Activated T-cell treated with anti-CD3 and anti-CD28 coated beads, Interleukin-2, amount 50 U/mL, for 24 hours (primary cell): ENCODE measurements around the gene MALAT1.
"Not testable (repeated sequence)": the region's sequence is repeated elsewhere in the genome, so short reads cannot be mapped to it uniquely, and the experiment has no call there.

ENCODE experiments used
- DNase-seq: peaks from one replicate; pipeline ENCODE4 v3.0.0-alpha.2; 2020
- H3K27ac Mint-ChIP-seq: 2 replicates; pipeline ENCODE4 v1.8.0; 2020; ENCODE audit warnings: mild to moderate bottlenecking, mixed read lengths
- H3K27me3 Mint-ChIP-seq: 2 replicates; pipeline ENCODE4 v1.8.0; 2020; ENCODE audit warnings: mixed read lengths
- H3K36me3 Mint-ChIP-seq: 2 replicates; pipeline ENCODE4 v1.8.0; 2020; ENCODE audit warnings: low read depth, mixed read lengths
- H3K4me1 Mint-ChIP-seq: 2 replicates; pipeline ENCODE4 v1.8.0; 2020; ENCODE audit warnings: low read depth, mixed read lengths
- H3K4me3 Mint-ChIP-seq: 2 replicates; pipeline ENCODE4 v1.8.0; 2020; ENCODE audit warnings: mild to moderate bottlenecking, moderate library complexity, mixed read lengths
- H3K9me3 Mint-ChIP-seq: 2 replicates; pipeline ENCODE4 v1.8.0; 2020; ENCODE audit warnings: mixed read lengths

The MALAT1 gene

GRCh38 chr11:65500387-65501185 lies 1.7 kb downstream of the MALAT1 start:
- Mint-ChIP-seq H3K9me3 (no peaks in the 10 kb centered on the region), H3K27ac (no peak overlapping the region), H3K4me1 (peaks cover 38% of the 10 kb centered on the region), H3K27me3 (no peaks in the 10 kb centered on the region), H3K4me3 (no peak overlapping the region), H3K36me3 (peaks cover 8% of the 10 kb centered on the region)
- peak; percentile 73 for DNase-seq

DNA sequence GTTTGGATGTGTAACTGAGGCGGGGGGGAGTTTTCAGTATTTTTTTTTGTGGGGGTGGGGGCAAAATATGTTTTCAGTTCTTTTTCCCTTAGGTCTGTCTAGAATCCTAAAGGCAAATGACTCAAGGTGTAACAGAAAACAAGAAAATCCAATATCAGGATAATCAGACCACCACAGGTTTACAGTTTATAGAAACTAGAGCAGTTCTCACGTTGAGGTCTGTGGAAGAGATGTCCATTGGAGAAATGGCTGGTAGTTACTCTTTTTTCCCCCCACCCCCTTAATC lies 2.3 kb downstream of the MALAT1 start:
- Mint-ChIP-seq H3K9me3 (no peaks in the 10 kb centered on the region), H3K36me3 (peaks cover 8% of the 10 kb centered on the region), H3K27me3 (no peaks in the 10 kb centered on the region), H3K4me1 (peaks cover 39% of the 10 kb centered on the region), H3K27ac (no peak overlapping the region), H3K4me3 (no peak overlapping the region)
- DNase-seq = no peak

DNA sequence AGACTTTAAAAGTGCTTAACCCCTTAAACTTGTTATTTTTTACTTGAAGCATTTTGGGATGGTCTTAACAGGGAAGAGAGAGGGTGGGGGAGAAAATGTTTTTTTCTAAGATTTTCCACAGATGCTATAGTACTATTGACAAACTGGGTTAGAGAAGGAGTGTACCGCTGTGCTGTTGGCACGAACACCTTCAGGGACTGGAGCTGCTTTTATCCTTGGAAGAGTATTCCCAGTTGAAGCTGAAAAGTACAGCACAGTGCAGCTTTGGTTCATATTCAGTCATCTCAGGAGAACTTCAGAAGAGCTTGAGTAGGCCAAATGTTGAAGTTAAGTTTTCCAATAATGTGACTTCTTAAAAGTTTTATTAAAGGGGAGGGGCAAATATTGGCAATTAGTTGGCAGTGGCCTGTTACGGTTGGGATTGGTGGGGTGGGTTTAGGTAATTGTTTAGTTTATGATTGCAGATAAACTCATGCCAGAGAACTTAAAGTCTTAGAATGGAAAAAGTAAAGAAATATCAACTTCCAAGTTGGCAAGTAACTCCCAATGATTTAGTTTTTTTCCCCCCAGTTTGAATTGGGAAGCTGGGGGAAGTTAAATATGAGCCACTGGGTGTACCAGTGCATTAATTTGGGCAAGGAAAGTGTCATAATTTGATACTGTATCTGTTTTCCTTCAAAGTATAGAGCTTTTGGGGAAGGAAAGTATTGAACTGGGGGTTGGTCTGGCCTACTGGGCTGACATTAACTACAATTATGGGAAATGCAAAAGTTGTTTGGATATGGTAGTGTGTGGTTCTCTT lies 2.8 kb downstream of the MALAT1 start:
- DNase-seq = no peak
- Mint-ChIP-seq H3K4me1 (peaks cover 39% of the 10 kb centered on the region), H3K4me3 (no peak overlapping the region), H3K27me3 (no peaks in the 10 kb centered on the region), H3K27ac (no peak overlapping the region), H3K36me3 (peaks cover 8% of the 10 kb centered on the region), H3K9me3 (no peaks in the 10 kb centered on the region)

GRCh38 chr11:65502274-65502554 lies 3.4 kb downstream of the MALAT1 start:
- Mint-ChIP-seq H3K4me3 (no peak overlapping the region), H3K4me1 (peaks cover 39% of the 10 kb centered on the region), H3K36me3 (peaks cover 8% of the 10 kb centered on the region), H3K27me3 (no peaks in the 10 kb centered on the region), H3K9me3 (no peaks in the 10 kb centered on the region), H3K27ac (no peak overlapping the region)
- no peak for DNase-seq

DNA sequence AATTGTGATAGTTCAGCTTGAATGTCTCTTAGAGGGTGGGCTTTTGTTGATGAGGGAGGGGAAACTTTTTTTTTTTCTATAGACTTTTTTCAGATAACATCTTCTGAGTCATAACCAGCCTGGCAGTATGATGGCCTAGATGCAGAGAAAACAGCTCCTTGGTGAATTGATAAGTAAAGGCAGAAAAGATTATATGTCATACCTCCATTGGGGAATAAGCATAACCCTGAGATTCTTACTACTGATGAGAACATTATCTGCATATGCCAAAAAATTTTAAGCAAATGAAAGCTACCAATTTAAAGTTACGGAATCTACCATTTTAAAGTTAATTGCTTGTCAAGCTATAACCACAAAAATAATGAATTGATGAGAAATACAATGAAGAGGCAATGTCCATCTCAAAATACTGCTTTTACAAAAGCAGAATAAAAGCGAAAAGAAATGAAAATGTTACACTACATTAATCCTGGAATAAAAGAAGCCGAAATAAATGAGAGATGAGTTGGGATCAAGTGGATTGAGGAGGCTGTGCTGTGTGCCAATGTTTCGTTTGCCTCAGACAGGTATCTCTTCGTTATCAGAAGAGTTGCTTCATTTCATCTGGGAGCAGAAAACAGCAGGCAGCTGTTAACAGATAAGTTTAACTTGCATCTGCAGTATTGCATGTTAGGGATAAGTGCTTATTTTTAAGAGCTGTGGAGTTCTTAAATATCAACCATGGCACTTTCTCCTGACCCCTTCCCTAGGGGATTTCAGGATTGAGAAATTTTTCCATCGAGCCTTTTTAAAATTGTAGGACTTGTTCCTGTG lies 3.9 kb downstream of the MALAT1 start:
- Mint-ChIP-seq H3K4me1 (peaks cover 43% of the 10 kb centered on the region), H3K27me3 (no peaks in the 10 kb centered on the region), H3K9me3 (no peaks in the 10 kb centered on the region), H3K36me3 (peaks cover 6% of the 10 kb centered on the region), H3K27ac (no peak overlapping the region), H3K4me3 (no peak overlapping the region)
- no peak for DNase-seq

GRCh38 chr11:65503368-65503948 lies 4.6 kb downstream of the MALAT1 start:
- DNase-seq = no peak
- H3K27me3 Mint-ChIP-seq = no peaks in the 10 kb centered on the region
- no peak overlapping the region for H3K27ac Mint-ChIP-seq
- H3K36me3 Mint-ChIP-seq = no peaks in the 10 kb centered on the region
- no peak overlapping the region for H3K4me3 Mint-ChIP-seq
- H3K9me3 Mint-ChIP-seq = no peaks in the 10 kb centered on the region
- H3K4me1 Mint-ChIP-seq = peaks cover 47% of the 10 kb centered on the region

GRCh38 chr11:65503949-65504673 lies 5.3 kb downstream of the MALAT1 start:
- no peaks in the 10 kb centered on the region for H3K36me3 Mint-ChIP-seq
- H3K9me3 Mint-ChIP-seq = no peaks in the 10 kb centered on the region
- no peak overlapping the region for H3K27ac Mint-ChIP-seq
- H3K4me1 Mint-ChIP-seq = peaks cover 47% of the 10 kb centered on the region
- H3K4me3 Mint-ChIP-seq = no peak overlapping the region
- H3K27me3 Mint-ChIP-seq = no peaks in the 10 kb centered on the region
- DNase-seq = no peak

- Mint-ChIP-seq H3K27me3 (no peaks in the 10 kb centered on the region), H3K27ac (no peak overlapping the region), H3K4me3 (no peak overlapping the region), H3K36me3 (no peaks in the 10 kb centered on the region), H3K4me1 (peaks cover 51% of the 10 kb centered on the region), H3K9me3 (no peaks in the 10 kb centered on the region)
- DNase-seq = no peak
Observed at GRCh38 chr11:65504674-65505465, 6.0 kb downstream of the MALAT1 start.

- Mint-ChIP-seq H3K4me1 (peaks cover 54% of the 10 kb centered on the region), H3K4me3 (no peak overlapping the region), H3K27ac (no peak overlapping the region), H3K9me3 (no peaks in the 10 kb centered on the region), H3K36me3 (no peaks in the 10 kb centered on the region), H3K27me3 (no peaks in the 10 kb centered on the region)
- DNase-seq = no peak
Observed at GRCh38 chr11:65505466-65506289, 6.8 kb downstream of the MALAT1 start.

- Mint-ChIP-seq H3K4me3 (no peak overlapping the region), H3K36me3 (no peaks in the 10 kb centered on the region), H3K27ac (no peak overlapping the region)
Observed at GRCh38 chr11:65506290-65506771, 7.5 kb downstream of the MALAT1 start.

GRCh38 chr11:65506772-65507505 lies 8.1 kb downstream of the MALAT1 start:
- Mint-ChIP-seq H3K9me3 (no peaks in the 10 kb centered on the region), H3K27ac (no peak overlapping the region), H3K27me3 (no peaks in the 10 kb centered on the region), H3K4me3 (no peak overlapping the region), H3K36me3 (no peaks in the 10 kb centered on the region), H3K4me1 (peaks cover 57% of the 10 kb centered on the region)
- DNase-seq = no peak

More at GRCh38 chr11:65506290-65506771, 7.5 kb downstream of the MALAT1 start:
- H3K27me3 Mint-ChIP-seq = no peaks in the 10 kb centered on the region
- peaks cover 57% of the 10 kb centered on the region for H3K4me1 Mint-ChIP-seq
- no peaks in the 10 kb centered on the region for H3K9me3 Mint-ChIP-seq
- no peak for DNase-seq

GRCh38 chr11:65512311-65512710 lies 13.5 kb downstream of the MALAT1 start:
- H3K4me3 Mint-ChIP-seq, DNase-seq, H3K27me3 Mint-ChIP-seq, H3K9me3 Mint-ChIP-seq, H3K27ac Mint-ChIP-seq, H3K36me3 Mint-ChIP-seq: not testable (repeated sequence)
- peaks cover 31% of the 10 kb centered on the region for H3K4me1 Mint-ChIP-seq
